Measurements from ENCODE around the gene VAV2. TPM values are rescaled to one million over a fixed set of nuclear protein-coding genes. Genes with fewer than 3 reads are reported as not detected.

Gene VAV2
- total RNA-seq, 1 experiment from 2014 or later: 30.7 TPM

DNA sequence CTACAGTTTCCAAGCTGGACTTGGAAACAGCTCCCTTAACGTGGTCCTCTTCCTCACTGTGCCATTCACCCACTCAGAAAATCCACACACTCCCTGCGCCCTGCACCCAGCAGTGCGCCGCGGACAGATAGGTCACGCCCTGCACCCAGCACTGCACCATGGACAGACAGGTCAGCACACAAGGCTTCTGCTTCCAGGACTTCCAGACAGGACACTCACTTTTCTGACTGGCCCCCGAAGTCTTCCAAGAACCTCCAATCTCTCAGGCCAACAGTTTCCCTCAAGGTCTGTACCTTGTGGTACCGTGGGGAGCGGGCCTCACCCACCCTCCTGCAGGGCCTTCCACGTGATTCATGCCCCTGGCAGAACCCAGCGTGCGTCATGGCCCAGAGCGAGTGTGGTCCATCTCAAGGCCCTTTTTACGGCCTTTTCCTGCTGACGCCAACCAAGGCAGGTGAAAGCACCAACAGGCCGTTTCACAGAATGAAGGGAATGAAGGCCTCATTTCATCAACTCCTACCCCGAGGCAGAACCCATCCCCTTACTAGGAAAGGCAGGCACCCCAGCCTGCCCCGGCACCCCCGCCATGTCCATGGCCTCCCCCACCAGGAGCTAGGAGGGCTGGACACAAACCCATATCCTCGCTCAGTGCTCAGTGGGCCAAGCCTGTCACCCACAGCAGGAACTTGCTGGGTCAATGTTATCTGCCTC lies 17.3 kb downstream of the VAV2 start:
- TF ChIP-seq CTCF (IDR thresholded peaks at IDR 0.05; ENCODE audit: unreplicated experiment): no peak
- Mint-ChIP-seq H3K4me1 (ENCODE audit: low read depth, unreplicated experiment) (peaks cover 39% of the 10 kb centered on the region), H3K27me3 (ENCODE audit: unreplicated experiment) (no peaks in the 10 kb centered on the region), H3K9me3 (ENCODE audit: low read depth, unreplicated experiment) (no peaks in the 10 kb centered on the region), H3K27ac (ENCODE audit: unreplicated experiment) (no peak overlapping the region), H3K36me3 (ENCODE audit: insufficient read depth, unreplicated experiment) (no peaks in the 10 kb centered on the region), H3K4me3 (ENCODE audit: low read depth, unreplicated experiment) (no peak overlapping the region)
- no TSS peak for BruUV-seq (replicated peaks)
- CTCF ChIA-PET: no interaction called here
- DNase-seq: no peak
- intact Hi-C loops (cut with micrococcal nuclease; ENCODE audit: unreplicated experiment): no loop called here

- Mint-ChIP-seq H3K4me3 (ENCODE audit: low read depth, unreplicated experiment) (no peak overlapping the region), H3K36me3 (ENCODE audit: insufficient read depth, unreplicated experiment) (no peaks in the 10 kb centered on the region), H3K27ac (ENCODE audit: unreplicated experiment) (no peak overlapping the region), H3K27me3 (ENCODE audit: unreplicated experiment) (no peaks in the 10 kb centered on the region), H3K9me3 (ENCODE audit: low read depth, unreplicated experiment) (no peaks in the 10 kb centered on the region), H3K4me1 (ENCODE audit: low read depth, unreplicated experiment) (peaks cover 31% of the 10 kb centered on the region)
- intact Hi-C loops (cut with micrococcal nuclease; ENCODE audit: unreplicated experiment): no loop called here
- DNase-seq: peak; percentile 16
- BruUV-seq (replicated peaks): no TSS peak
- TF ChIP-seq CTCF (IDR thresholded peaks at IDR 0.05; ENCODE audit: unreplicated experiment): no peak
- CTCF ChIA-PET: no interaction called here
Measured at GRCh38 chr9:133973791-133974630, 18.1 kb downstream of the VAV2 start.

GRCh38 chr9:133973111-133973790 lies 18.9 kb downstream of the VAV2 start:
- H3K9me3 Mint-ChIP-seq (ENCODE audit: low read depth, unreplicated experiment): no peaks in the 10 kb centered on the region
- TF ChIP-seq CTCF (IDR thresholded peaks at IDR 0.05; ENCODE audit: unreplicated experiment): no peak
- DNase-seq: no peak

GRCh38 chr9:133971981-133972941 lies 19.9 kb downstream of the VAV2 start:
- no peak for TF ChIP-seq CTCF (IDR thresholded peaks at IDR 0.05; ENCODE audit: unreplicated experiment)
- Mint-ChIP-seq H3K27ac (ENCODE audit: unreplicated experiment) (no peak overlapping the region), H3K36me3 (ENCODE audit: insufficient read depth, unreplicated experiment) (no peaks in the 10 kb centered on the region), H3K9me3 (ENCODE audit: low read depth, unreplicated experiment) (no peaks in the 10 kb centered on the region), H3K4me3 (ENCODE audit: low read depth, unreplicated experiment) (no peak overlapping the region), H3K27me3 (ENCODE audit: unreplicated experiment) (no peaks in the 10 kb centered on the region), H3K4me1 (ENCODE audit: low read depth, unreplicated experiment) (peaks cover 31% of the 10 kb centered on the region)
- intact Hi-C loops (cut with micrococcal nuclease; ENCODE audit: unreplicated experiment): no loop called here
- BruUV-seq (replicated peaks): no TSS peak
- CTCF ChIA-PET: no interaction called here
- DNase-seq: no peak

More at GRCh38 chr9:133973111-133973790, 18.9 kb downstream of the VAV2 start:
- no peak overlapping the region for H3K4me3 Mint-ChIP-seq (ENCODE audit: low read depth, unreplicated experiment)
- no TSS peak for BruUV-seq (replicated peaks)
- CTCF ChIA-PET: no interaction called here
- H3K27ac Mint-ChIP-seq (ENCODE audit: unreplicated experiment): no peak overlapping the region
- intact Hi-C loops (cut with micrococcal nuclease; ENCODE audit: unreplicated experiment): no loop called here
- H3K27me3 Mint-ChIP-seq (ENCODE audit: unreplicated experiment): no peaks in the 10 kb centered on the region
- H3K4me1 Mint-ChIP-seq (ENCODE audit: low read depth, unreplicated experiment): peaks cover 31% of the 10 kb centered on the region
- H3K36me3 Mint-ChIP-seq (ENCODE audit: insufficient read depth, unreplicated experiment): no peaks in the 10 kb centered on the region

Data from Calu3 (cell line).